DND-41 (cell line): ENCODE data around the gene TMED3.

Experiments
- EZH2 ChIP-seq: IDR thresholded peaks from 3 replicates; pipeline ENCODE4 v1.6.1; 2012; ENCODE audit warnings: borderline replicate concordance, low read depth, mild to moderate bottlenecking, moderate library complexity, low read length, inconsistent platforms; ENCODE audit not compliant: severe bottlenecking
- TF ChIP-seq, protein P1 (sequence below): IDR thresholded peaks from 2 replicates; pipeline ENCODE4 v1.5.1; 2012; ENCODE audit warnings: borderline replicate concordance, low read length, moderate library complexity, mild to moderate bottlenecking; ENCODE audit not compliant: poor library complexity, severe bottlenecking; ENCODE audit errors: extremely low read depth

DNA sequence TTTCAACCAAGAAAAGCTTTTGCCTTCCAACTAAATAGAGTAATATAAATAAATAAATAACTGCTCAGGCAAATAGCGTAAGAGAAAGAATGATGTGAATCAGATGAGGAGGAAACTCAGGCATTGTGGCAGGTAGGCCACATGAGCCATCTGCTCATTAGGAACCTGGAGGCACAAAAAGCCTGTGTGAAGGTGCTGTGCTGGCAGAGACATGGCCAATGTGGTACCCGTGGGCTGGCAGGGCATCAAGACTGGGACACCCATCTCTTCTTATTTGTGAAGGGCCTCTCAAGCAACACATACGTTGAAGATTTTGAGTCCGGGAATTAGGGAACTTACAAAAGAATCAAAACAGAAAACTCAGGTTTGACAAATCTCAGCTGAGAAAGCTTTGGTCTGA lies 18.9 kb upstream of the TMED3 start:
- TF ChIP-seq, protein P1, sequence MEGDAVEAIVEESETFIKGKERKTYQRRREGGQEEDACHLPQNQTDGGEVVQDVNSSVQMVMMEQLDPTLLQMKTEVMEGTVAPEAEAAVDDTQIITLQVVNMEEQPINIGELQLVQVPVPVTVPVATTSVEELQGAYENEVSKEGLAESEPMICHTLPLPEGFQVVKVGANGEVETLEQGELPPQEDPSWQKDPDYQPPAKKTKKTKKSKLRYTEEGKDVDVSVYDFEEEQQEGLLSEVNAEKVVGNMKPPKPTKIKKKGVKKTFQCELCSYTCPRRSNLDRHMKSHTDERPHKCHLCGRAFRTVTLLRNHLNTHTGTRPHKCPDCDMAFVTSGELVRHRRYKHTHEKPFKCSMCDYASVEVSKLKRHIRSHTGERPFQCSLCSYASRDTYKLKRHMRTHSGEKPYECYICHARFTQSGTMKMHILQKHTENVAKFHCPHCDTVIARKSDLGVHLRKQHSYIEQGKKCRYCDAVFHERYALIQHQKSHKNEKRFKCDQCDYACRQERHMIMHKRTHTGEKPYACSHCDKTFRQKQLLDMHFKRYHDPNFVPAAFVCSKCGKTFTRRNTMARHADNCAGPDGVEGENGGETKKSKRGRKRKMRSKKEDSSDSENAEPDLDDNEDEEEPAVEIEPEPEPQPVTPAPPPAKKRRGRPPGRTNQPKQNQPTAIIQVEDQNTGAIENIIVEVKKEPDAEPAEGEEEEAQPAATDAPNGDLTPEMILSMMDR = no peak
- TF ChIP-seq EZH2 = no peak
